ENCODE data around the gene NMNAT2. TPM values are rescaled to one million over a fixed set of nuclear protein-coding genes. Genes with fewer than 3 reads are reported as not detected.

The NMNAT2 gene
- total and polyA plus RNA-seq, 10 of the 15 experiments (the other 5 are each of a cell fraction or from before 2014, with no cell fraction given): 0.02 to 2.0 (median 0.60) TPM

- ChIA-PET SMC1A (ENCODE audit: uncharacterized antibody, unreplicated experiment) (interaction anchor here (0.5 to 1.6 kb wide), 4 partner anchors 24 to 928 kb away, joined by 3 to 5 read pairs (median 3); no protein-coding TSS in a partner anchor), RAD21 (ENCODE audit: unreplicated experiment) (interaction anchor here (1.0 kb wide), 1 partner anchor 17 kb away, joined by 3 read pairs; no protein-coding TSS in a partner anchor), POLR2A (no interaction called here), CTCF (interaction anchor here (1.0 to 3.1 kb wide), 2 partner anchors 11 to 24 kb away, joined by 3 to 18 read pairs; no protein-coding TSS in a partner anchor)
- intact Hi-C loops (cut with micrococcal nuclease; ENCODE audit: unreplicated experiment) (no loop called here), in situ Hi-C loops (cut with MboI) (no loop called here)
- no peak overlapping the region for H3K4me2 ChIP-seq (ENCODE audit: control insufficient read depth, insufficient read depth)
- no peaks in the 10 kb centered on the region for H3K79me2 ChIP-seq (ENCODE audit: control insufficient read depth, insufficient read depth, low read length)
- DNase-seq (ENCODE audit: low read depth, low spot score) (no peak), ATAC-seq (no peak), FAIRE-seq (no peak)
- 33% methylated on average over 1 of the region's 1 CpG for WGBS (ENCODE audit: insufficient coverage, insufficient replicate concordance, low lambda C conversion rate, missing lambda C conversion rate)
- no peaks in the 10 kb centered on the region for H3K4me1 ChIP-seq (ENCODE audit: control insufficient read depth, insufficient read depth, low read length)
- no peaks in the 10 kb centered on the region for H3K36me3 ChIP-seq (ENCODE audit: control insufficient read depth in 2 of 2, insufficient read depth in 2 of 2, low read length in 1 of 2)
- TF ChIP-seq ESRRA (IDR thresholded peaks at IDR 0.05; ENCODE audit: low read length) (no peak), RCOR1 (conservative IDR thresholded peaks at IDR 0.05; ENCODE audit: low read depth, low read length) (no peak), BRCA1 (IDR thresholded peaks at IDR 0.05; ENCODE audit: low read depth, low read length) (no peak), IKZF1 (conservative IDR thresholded peaks at IDR 0.05) (no peak), ZNF687 (IDR thresholded peaks at IDR 0.05) (no peak), YY1 (IDR thresholded peaks at IDR 0.05; ENCODE audit: low read depth, low read length) (no peak), NFXL1 (IDR thresholded peaks at IDR 0.05; ENCODE audit: borderline replicate concordance) (no peak), RBBP5 (conservative IDR thresholded peaks at IDR 0.05) (no peak), IRF3 (IDR thresholded peaks at IDR 0.05) (no peak), FOXM1 (IDR thresholded peaks at IDR 0.05; ENCODE audit: low read depth, low read length) (no peak)
- no peak overlapping the region for H3K9ac ChIP-seq (ENCODE audit: control insufficient read depth, insufficient read depth, low read length)
- no peak overlapping the region for H3K4me3 ChIP-seq
- no TSS peak for BruUV-seq (replicated peaks)
- H2AFZ ChIP-seq (ENCODE audit: control insufficient read depth, low read depth, low read length): no peak overlapping the region
- H3K27me3 ChIP-seq (replicated peaks in 1 of 2; ENCODE audit: control insufficient read depth in 2 of 2, insufficient read depth in 2 of 2, low read length in 1 of 2): peaks cover 0 to 2% of the 10 kb centered on the region in 2 experiments; a peak in 1 of 4 replicates
- no peak overlapping the region for H3K27ac ChIP-seq (ENCODE audit: control insufficient read depth, insufficient read depth)
- H4K20me1 ChIP-seq (ENCODE audit: control insufficient read depth, insufficient read depth): no peaks in the 10 kb centered on the region
- no peaks in the 10 kb centered on the region for H3K9me3 ChIP-seq (replicated peaks; ENCODE audit: control insufficient read depth, insufficient read depth, low read length)
Measured at GRCh38 chr1:183293876-183294275, 124.3 kb downstream of the NMNAT2 start.

Measured in GM12878 (cell line).